Measurements from ENCODE around the gene FARP2.

Gene FARP2

GRCh38 chr2:241532733-241533601, 176.9 kb downstream of the FARP2 start:
- H3K27me3 Mint-ChIP-seq, result peaks cover 5% of the 10 kb centered on the region
- no peaks in the 10 kb centered on the region for H3K9me3 Mint-ChIP-seq
- H3K36me3 Mint-ChIP-seq (ENCODE audit: low read depth), result no peaks in the 10 kb centered on the region
- H3K4me3 Mint-ChIP-seq, result no peak overlapping the region
- no peak overlapping the region for H3K27ac Mint-ChIP-seq
- H3K4me1 Mint-ChIP-seq (ENCODE audit: low read depth), result no peaks in the 10 kb centered on the region

DNA sequence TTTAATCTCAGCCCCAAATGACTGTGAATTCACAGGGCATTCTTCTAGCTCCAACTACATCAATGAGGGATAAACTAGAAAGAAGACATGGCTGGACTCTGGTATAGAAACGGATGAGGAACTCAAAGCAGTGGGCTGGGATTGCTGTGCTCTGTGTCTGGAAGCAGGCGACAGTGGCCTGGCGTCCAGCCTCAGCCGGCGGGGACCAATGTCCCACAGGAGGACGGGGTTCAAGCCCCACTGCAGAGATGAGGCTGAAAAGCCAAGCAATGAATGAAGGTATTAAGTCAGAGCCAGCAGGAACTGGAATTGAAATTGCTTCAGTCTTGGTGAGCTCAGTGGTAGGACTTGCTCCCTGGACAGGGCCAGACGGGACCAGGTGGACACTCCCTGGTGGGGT, 178.2 kb downstream of the FARP2 start:
- Mint-ChIP-seq H3K9me3 (no peaks in the 10 kb centered on the region), H3K4me1 (ENCODE audit: low read depth) (no peaks in the 10 kb centered on the region), H3K4me3 (no peak overlapping the region), H3K36me3 (ENCODE audit: low read depth) (no peaks in the 10 kb centered on the region), H3K27me3 (peaks cover 8% of the 10 kb centered on the region), H3K27ac (no peak overlapping the region)

DNA sequence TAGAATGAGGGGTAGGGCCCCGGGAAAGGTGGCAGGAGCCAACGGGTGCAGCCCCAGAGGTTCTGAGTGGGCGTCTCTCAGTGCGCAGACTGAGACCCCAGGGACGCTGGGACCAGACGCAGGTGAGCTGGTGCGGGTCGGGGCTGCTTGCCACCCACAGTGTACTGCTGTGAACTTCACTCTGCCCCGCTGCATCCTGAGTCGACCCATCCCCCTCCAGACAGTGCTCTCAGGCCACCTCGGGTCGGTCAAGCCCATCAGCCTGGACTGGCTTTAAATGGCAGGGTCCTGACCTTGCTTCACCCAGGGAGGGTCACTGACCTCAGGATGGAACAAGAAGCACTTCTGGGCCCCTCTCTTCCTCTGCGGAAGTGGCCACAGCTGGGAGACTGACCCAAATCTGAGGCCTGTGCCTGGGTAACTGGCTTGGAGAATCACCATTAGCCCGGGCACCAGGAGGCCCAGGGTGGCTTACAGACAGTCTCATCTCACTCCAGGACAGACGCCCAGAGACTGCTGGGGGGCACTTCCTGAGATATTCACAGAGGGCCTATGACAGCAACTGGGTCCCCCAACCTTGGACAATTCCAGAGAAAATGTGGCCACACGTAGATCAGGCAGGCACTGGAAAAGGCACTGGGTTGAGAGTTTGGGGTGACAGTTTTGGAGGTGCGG, 178.8 kb downstream of the FARP2 start:
- peaks cover 8% of the 10 kb centered on the region for H3K27me3 Mint-ChIP-seq
- no peak overlapping the region for H3K4me3 Mint-ChIP-seq
- H3K36me3 Mint-ChIP-seq (ENCODE audit: low read depth), result no peaks in the 10 kb centered on the region
- H3K9me3 Mint-ChIP-seq, result no peaks in the 10 kb centered on the region
- H3K27ac Mint-ChIP-seq, result no peak overlapping the region
- no peaks in the 10 kb centered on the region for H3K4me1 Mint-ChIP-seq (ENCODE audit: low read depth)

DNA sequence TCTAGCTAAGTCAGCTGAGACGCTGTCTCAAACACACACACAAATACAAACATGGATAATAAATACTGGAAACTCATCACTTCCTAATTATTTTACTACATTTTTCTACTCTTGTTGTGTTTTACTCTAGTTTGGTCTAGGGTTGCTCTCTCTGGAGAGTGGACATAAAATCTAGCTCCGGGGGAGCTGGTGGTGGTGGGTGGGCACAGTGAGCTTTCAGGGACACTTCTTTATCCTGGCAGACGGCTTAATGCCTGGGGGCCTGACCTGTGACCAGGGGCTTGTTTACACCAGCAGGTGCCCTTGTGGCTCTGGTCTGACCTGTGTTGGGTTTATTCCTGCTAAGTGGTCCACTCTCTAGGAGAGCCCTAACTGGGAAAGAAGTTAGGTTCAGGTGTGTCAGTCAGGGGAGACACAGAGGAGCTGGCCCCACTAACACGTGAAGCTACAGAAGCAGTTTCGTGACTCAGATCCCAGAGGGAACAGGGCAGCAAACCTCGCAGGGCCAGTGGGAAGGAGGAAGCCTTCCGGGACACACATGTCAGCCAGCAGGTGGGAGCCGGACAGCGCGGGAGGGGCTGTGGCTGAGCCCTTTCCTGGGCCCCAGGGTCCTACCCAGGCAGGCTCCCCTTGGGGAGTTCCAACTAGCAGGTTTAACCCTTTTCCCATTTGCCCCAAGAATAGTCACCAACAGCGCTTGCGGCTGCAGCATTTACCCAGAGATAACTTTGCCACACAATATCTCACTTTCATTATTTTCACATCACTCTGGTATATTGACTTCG, 180.0 kb downstream of the FARP2 start:
- Mint-ChIP-seq H3K4me1 (ENCODE audit: low read depth) (peaks cover 4% of the 10 kb centered on the region), H3K4me3 (no peak overlapping the region), H3K9me3 (no peaks in the 10 kb centered on the region), H3K27me3 (peaks cover 13% of the 10 kb centered on the region), H3K36me3 (ENCODE audit: low read depth) (no peaks in the 10 kb centered on the region), H3K27ac (no peak overlapping the region)

DNA sequence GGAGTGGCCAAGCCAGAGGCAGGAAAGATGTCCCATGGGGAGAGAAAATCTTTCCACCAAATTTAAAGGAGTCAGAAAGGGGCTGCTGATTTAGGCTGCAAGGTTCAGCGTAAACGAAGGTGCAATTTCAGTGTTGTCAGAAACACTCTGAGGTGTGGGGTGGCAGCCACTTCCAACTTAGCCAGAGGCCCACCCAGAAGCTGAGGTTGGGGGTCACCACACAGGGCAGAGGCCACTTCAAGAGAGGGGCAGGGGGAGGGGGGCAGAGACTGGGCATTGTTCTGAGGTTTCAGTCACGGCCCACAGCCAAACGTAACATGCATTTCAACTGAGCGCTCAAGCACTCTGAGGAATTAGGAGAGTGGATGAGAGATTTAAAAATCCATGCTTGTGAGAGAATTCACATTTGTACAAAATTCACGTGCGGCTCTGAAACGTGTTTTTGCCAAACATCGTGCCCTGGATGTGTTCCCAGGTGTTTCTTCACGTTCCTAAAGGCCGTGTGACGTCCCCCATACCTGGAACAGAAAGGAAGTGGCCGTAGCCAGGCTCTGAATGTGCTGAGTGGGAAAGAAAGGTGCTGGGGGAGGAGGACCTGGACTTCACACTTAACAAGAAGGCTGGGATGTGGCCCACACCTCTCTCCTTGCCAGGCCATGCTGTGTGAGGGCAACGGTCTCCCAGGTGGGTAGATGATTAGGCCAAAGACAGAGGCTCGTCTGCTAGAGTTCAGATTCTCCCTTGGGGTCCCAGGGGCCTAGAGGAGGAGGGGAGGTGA, 182.9 kb downstream of the FARP2 start:
- H3K4me1 Mint-ChIP-seq (ENCODE audit: low read depth), result peaks cover 4% of the 10 kb centered on the region
- H3K27ac Mint-ChIP-seq, result no peak overlapping the region
- peaks cover 23% of the 10 kb centered on the region for H3K27me3 Mint-ChIP-seq

GRCh38 chr2:241539616-241540374, 183.7 kb downstream of the FARP2 start:
- H3K4me3 Mint-ChIP-seq, result no peak overlapping the region

More for the DNA sequence above, 182.9 kb downstream of the FARP2 start:
- H3K36me3 Mint-ChIP-seq (ENCODE audit: low read depth), result no peaks in the 10 kb centered on the region
- H3K9me3 Mint-ChIP-seq, result no peaks in the 10 kb centered on the region
- no peak overlapping the region for H3K4me3 Mint-ChIP-seq

GRCh38 chr2:241540401-241540770, 184.3 kb downstream of the FARP2 start:
- H3K36me3 Mint-ChIP-seq (ENCODE audit: low read depth), result no peaks in the 10 kb centered on the region
- H3K27me3 Mint-ChIP-seq, result peaks cover 19% of the 10 kb centered on the region
- H3K27ac Mint-ChIP-seq, result no peak overlapping the region
- no peaks in the 10 kb centered on the region for H3K9me3 Mint-ChIP-seq
- peak overlapping the region; percentile 62 for H3K4me3 Mint-ChIP-seq
- peaks cover 4% of the 10 kb centered on the region for H3K4me1 Mint-ChIP-seq (ENCODE audit: low read depth)

More at GRCh38 chr2:241539616-241540374, 183.7 kb downstream of the FARP2 start:
- no peaks in the 10 kb centered on the region for H3K36me3 Mint-ChIP-seq (ENCODE audit: low read depth)
- H3K27ac Mint-ChIP-seq, result no peak overlapping the region
- peaks cover 4% of the 10 kb centered on the region for H3K4me1 Mint-ChIP-seq (ENCODE audit: low read depth)
- H3K9me3 Mint-ChIP-seq, result no peaks in the 10 kb centered on the region
- peaks cover 19% of the 10 kb centered on the region for H3K27me3 Mint-ChIP-seq

GRCh38 chr2:241540771-241541561, 184.9 kb downstream of the FARP2 start:
- no peak overlapping the region for H3K27ac Mint-ChIP-seq
- no peaks in the 10 kb centered on the region for H3K9me3 Mint-ChIP-seq
- peaks cover 19% of the 10 kb centered on the region for H3K27me3 Mint-ChIP-seq
- H3K4me1 Mint-ChIP-seq (ENCODE audit: low read depth), result peaks cover 4% of the 10 kb centered on the region
- no peaks in the 10 kb centered on the region for H3K36me3 Mint-ChIP-seq (ENCODE audit: low read depth)
- peak overlapping the region; percentile 62 for H3K4me3 Mint-ChIP-seq

DNA sequence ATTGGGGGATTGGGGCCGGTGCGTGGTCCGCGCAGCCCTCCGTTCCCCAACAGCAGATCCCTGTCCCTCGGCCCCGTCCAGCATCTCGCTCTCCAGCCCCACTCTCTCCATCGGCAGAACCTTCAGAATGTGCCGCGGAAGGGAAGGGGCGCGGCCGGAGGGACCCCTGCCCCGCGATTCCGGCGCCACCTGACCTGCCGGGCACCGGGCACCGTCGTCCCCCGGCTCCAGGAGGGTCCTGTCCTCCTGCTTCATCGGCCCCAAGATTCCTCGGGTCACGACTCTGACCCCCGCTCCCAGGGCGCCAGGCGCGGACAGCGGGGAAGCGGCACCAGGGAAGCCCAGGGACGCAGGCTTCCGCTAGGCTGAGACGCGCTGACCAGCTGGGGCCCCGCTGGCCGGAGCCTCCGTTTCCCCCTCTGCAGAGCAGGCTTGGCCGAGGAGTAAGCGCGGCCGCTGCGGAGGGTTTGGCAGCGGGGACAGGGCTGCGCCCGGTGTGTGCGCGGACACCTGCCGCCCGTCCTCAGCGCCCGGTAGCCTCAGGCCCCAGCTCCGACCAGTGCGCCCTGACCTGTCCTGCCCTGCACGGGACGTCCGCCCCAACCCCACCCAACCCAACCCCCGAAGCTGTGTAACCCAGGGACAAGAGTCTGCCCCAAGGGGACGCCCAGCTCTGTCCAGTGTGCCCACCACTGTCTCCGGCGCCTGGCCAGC, 185.6 kb downstream of the FARP2 start:
- Mint-ChIP-seq H3K4me1 (ENCODE audit: low read depth) (peaks cover 4% of the 10 kb centered on the region), H3K9me3 (no peaks in the 10 kb centered on the region), H3K27me3 (peaks cover 19% of the 10 kb centered on the region), H3K36me3 (ENCODE audit: low read depth) (no peaks in the 10 kb centered on the region), H3K27ac (no peak overlapping the region), H3K4me3 (no peak overlapping the region)

DNA sequence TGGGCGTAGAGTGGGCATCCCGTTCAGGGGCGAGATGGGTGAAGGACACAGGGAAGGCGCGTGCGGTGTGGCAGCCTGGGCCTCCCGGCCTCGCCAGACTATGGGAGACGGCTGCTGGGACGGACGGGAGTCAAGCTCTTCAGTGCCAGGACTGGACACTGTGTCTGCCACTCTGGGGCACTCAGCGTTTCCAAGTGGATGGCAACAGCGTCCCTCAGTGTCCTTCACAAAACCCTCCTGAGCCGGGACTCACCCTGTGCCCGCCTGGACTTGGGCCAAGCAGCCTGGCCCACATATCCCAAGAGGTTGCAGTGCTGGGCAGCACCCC, 186.2 kb downstream of the FARP2 start:
- Mint-ChIP-seq H3K9me3 (no peaks in the 10 kb centered on the region), H3K27ac (no peak overlapping the region), H3K4me1 (ENCODE audit: low read depth) (peaks cover 4% of the 10 kb centered on the region), H3K4me3 (no peak overlapping the region), H3K36me3 (ENCODE audit: low read depth) (no peaks in the 10 kb centered on the region), H3K27me3 (peaks cover 19% of the 10 kb centered on the region)

Data from stimulated activated naive CD8-positive, alpha-beta T cell treated with anti-CD3 and anti-CD28 coated beads, Interleukin-15, Interleukin-2, amounts not matched to agents 100 ng/mL and 50 ng/mL, for 24 hours (primary cell).